Karpas-422 (cell line): ENCODE measurements around the gene BRAF. TPM values are rescaled to one million over a fixed set of nuclear protein-coding genes. Genes with fewer than 3 reads are reported as not detected.
"Not testable (repeated sequence)": the region's sequence is repeated elsewhere in the genome, so short reads cannot be mapped to it uniquely, and the experiment has no call there.

Source experiments
- DNase-seq: peaks from one replicate; pipeline ENCODE4 v3.0.0-alpha.2; 2015
- H2AFZ ChIP-seq: fragments of 200-600 bp; sonication (generic); 2 replicates; pipeline ENCODE4 v1.6.1; 2014; ENCODE audit warnings: antibody characterized with exemption, low read length, mixed read lengths
- H3K27ac ChIP-seq: fragments of 200-600 bp; sonication (generic); 2 replicates; pipeline ENCODE4 v1.5.1; 2014; ENCODE audit warnings: mild to moderate bottlenecking, low read length, moderate library complexity
- H3K27me3 ChIP-seq: fragments of 200-600 bp; sonication (generic); 2 replicates; pipeline ENCODE4 v1.6.1; 2014; ENCODE audit warnings: low read length, mixed read lengths
- H3K36me3 ChIP-seq: fragments of 200-600 bp; sonication (generic); 2 replicates; pipeline ENCODE4 v1.6.1; 2014; ENCODE audit warnings: low read length, mixed read lengths; ENCODE audit not compliant: insufficient read depth
- H3K4me1 ChIP-seq: fragments of 200-600 bp; sonication (generic); 2 replicates; pipeline ENCODE4 v1.6.1; 2014; ENCODE audit warnings: mild to moderate bottlenecking, low read length, mixed read lengths
- H3K4me2 ChIP-seq: fragments of 200-600 bp; sonication (generic); 2 replicates; pipeline ENCODE4 v1.6.1; 2014; ENCODE audit warnings: low read length, low read depth, mild to moderate bottlenecking; ENCODE audit not compliant: poor library complexity, severe bottlenecking
- H3K4me3 ChIP-seq: fragments of 200-600 bp; sonication (generic); 2 replicates; pipeline ENCODE4 v1.5.1; 2014; ENCODE audit warnings: mild to moderate bottlenecking, antibody characterized with exemption, low read length, mixed read lengths
- H3K79me2 ChIP-seq: fragments of 200-600 bp; sonication (generic); 2 replicates; pipeline ENCODE4 v1.6.1; 2014; ENCODE audit warnings: mild to moderate bottlenecking, low read length, mixed read lengths
- H3K9ac ChIP-seq: fragments of 200-600 bp; sonication (generic); 2 replicates; pipeline ENCODE4 v1.6.0; 2014; ENCODE audit warnings: low read length
- H3K9me2 ChIP-seq: fragments of 200-600 bp; sonication (generic), shearing (Covaris generic); replicated peaks from 2 replicates; pipeline ENCODE4 v1.6.0; 2014; ENCODE audit warnings: mild to moderate bottlenecking, low read length, moderate library complexity; ENCODE audit not compliant: insufficient read depth
- H3K9me3 ChIP-seq: fragments of 300-700, 200-600 bp; sonication (generic); 2 replicates; pipeline ENCODE4 v1.6.1; 2014; ENCODE audit warnings: low read length, mixed read lengths
- H4K20me1 ChIP-seq: fragments of 200-600 bp; sonication (generic); 2 replicates; pipeline ENCODE4 v1.6.1; 2014; ENCODE audit warnings: mild to moderate bottlenecking, antibody characterized with exemption, low read length, low read depth; ENCODE audit not compliant: insufficient read depth
- total RNA-seq: library from RNA; depleted of rRNA; stranded (reverse); fragments of >200 nt; shearing (Covaris generic); gene quantifications from 2 replicates; pipeline ENCODE4 v1.2.3, GENCODE V29; 2014; ENCODE audit warnings: low replicate concordance

The BRAF gene
- total RNA-seq, 1 experiment from 2014 or later, result 72.6 TPM

- H3K4me1 ChIP-seq, result peaks cover 32% of the 10 kb centered on the region
- DNase-seq, result no peak
- no peaks in the 10 kb centered on the region for H3K9me3 ChIP-seq
- peaks cover 14% of the 10 kb centered on the region; the same call in 1 of the 2 replicates for H4K20me1 ChIP-seq
- H3K27me3 ChIP-seq, result no peaks in the 10 kb centered on the region
- H3K9me2 ChIP-seq, result no peaks in the 10 kb centered on the region
- H3K27ac ChIP-seq, result no peak overlapping the region
- H3K79me2 ChIP-seq, result peaks cover 100% of the 10 kb centered on the region
- H2AFZ ChIP-seq, result no peak overlapping the region
- H3K36me3 ChIP-seq, result peaks cover 8% of the 10 kb centered on the region
- no peak overlapping the region for H3K4me2 ChIP-seq
- no peak overlapping the region for H3K4me3 ChIP-seq
- H3K9ac ChIP-seq, result no peak overlapping the region
Measured at GRCh38 chr7:140914083-140914482, 10.6 kb downstream of the BRAF start.

GRCh38 chr7:140913596-140913928 is 11.2 kb downstream of the BRAF start:
- not testable (repeated sequence) for H3K27ac ChIP-seq, H3K9me2 ChIP-seq, H3K9me3 ChIP-seq, H3K9ac ChIP-seq, H3K36me3 ChIP-seq, DNase-seq, H3K4me2 ChIP-seq, H3K27me3 ChIP-seq, H3K4me3 ChIP-seq, H2AFZ ChIP-seq
- Histone ChIP-seq H3K79me2 (peaks cover 100% of the 10 kb centered on the region), H3K4me1 (peaks cover 31% of the 10 kb centered on the region), H4K20me1 (peaks cover 14% of the 10 kb centered on the region; the same call in 1 of the 2 replicates)

- H3K4me1 ChIP-seq, result peaks cover 18% of the 10 kb centered on the region
- peaks cover 100% of the 10 kb centered on the region for H3K79me2 ChIP-seq
- no peaks in the 10 kb centered on the region for H3K9me2 ChIP-seq
- no peak overlapping the region for H3K9ac ChIP-seq
- no peak overlapping the region for H3K27ac ChIP-seq
- H3K4me3 ChIP-seq, result no peak overlapping the region
- H3K4me2 ChIP-seq, result no peak overlapping the region
- H3K36me3 ChIP-seq, result peaks cover 8% of the 10 kb centered on the region; the same call in 1 of the 2 replicates
- H4K20me1 ChIP-seq, result 0 out of 2 replicates have a peak, but pooled peaks cover 4% of the 10 kb centered on the region
- no peak for DNase-seq
- no peak overlapping the region for H2AFZ ChIP-seq
- no peaks in the 10 kb centered on the region for H3K27me3 ChIP-seq
- no peaks in the 10 kb centered on the region for H3K9me3 ChIP-seq
Measured at GRCh38 chr7:140911746-140912145, 13.0 kb downstream of the BRAF start.

- peaks cover 98% of the 10 kb centered on the region for H3K79me2 ChIP-seq
- H3K27ac ChIP-seq, result no peak overlapping the region
- 0 out of 2 replicates have a peak, but pooled peaks cover 4% of the 10 kb centered on the region for H4K20me1 ChIP-seq
- H3K4me1 ChIP-seq, result peaks cover 18% of the 10 kb centered on the region
- no peak overlapping the region for H3K9ac ChIP-seq
- no peaks in the 10 kb centered on the region for H3K27me3 ChIP-seq
- H3K9me3 ChIP-seq, result no peaks in the 10 kb centered on the region
- no peak overlapping the region for H3K4me2 ChIP-seq
- H3K36me3 ChIP-seq, result peaks cover 8% of the 10 kb centered on the region; the same call in 1 of the 2 replicates
- DNase-seq, result no peak
- no peak overlapping the region for H2AFZ ChIP-seq
- no peak overlapping the region for H3K4me3 ChIP-seq
- no peaks in the 10 kb centered on the region for H3K9me2 ChIP-seq
Measured at GRCh38 chr7:140909476-140910161, 15.1 kb downstream of the BRAF start.

- peaks cover 98% of the 10 kb centered on the region for H3K79me2 ChIP-seq
- no peak overlapping the region for H3K4me2 ChIP-seq
- 0 out of 2 replicates have a peak, but pooled peaks cover 4% of the 10 kb centered on the region for H4K20me1 ChIP-seq
Measured at GRCh38 chr7:140908361-140908760, 16.4 kb downstream of the BRAF start.

GRCh38 chr7:140903741-140904480 is 20.8 kb downstream of the BRAF start:
- Histone ChIP-seq H3K4me1 (0 out of 2 replicates have a peak, but pooled peaks cover 7% of the 10 kb centered on the region), H4K20me1 (no peaks in the 10 kb centered on the region; the same call in 1 of the 2 replicates), H3K4me3 (no peak overlapping the region), H3K9me3 (peaks cover 3% of the 10 kb centered on the region; the same call in 1 of the 2 replicates), H3K27ac (no peak overlapping the region), H3K36me3 (0 out of 2 replicates have a peak, but pooled peaks cover 6% of the 10 kb centered on the region), H3K27me3 (no peaks in the 10 kb centered on the region), H3K79me2 (peaks cover 98% of the 10 kb centered on the region), H2AFZ (no peak overlapping the region), H3K9me2 (no peaks in the 10 kb centered on the region), H3K9ac (no peak overlapping the region), H3K4me2 (no peak overlapping the region)
- DNase-seq, result no peak

More at GRCh38 chr7:140908361-140908760, 16.4 kb downstream of the BRAF start:
- no peaks in the 10 kb centered on the region for H3K27me3 ChIP-seq
- H3K27ac ChIP-seq, result no peak overlapping the region
- peaks cover 3% of the 10 kb centered on the region; the same call in 1 of the 2 replicates for H3K9me3 ChIP-seq
- H2AFZ ChIP-seq, result no peak overlapping the region
- H3K4me3 ChIP-seq, result no peak overlapping the region
- no peak overlapping the region for H3K9ac ChIP-seq
- H3K36me3 ChIP-seq, result peaks cover 14% of the 10 kb centered on the region; the same call in 1 of the 2 replicates
- H3K4me1 ChIP-seq, result peaks cover 13% of the 10 kb centered on the region
- H3K9me2 ChIP-seq, result no peaks in the 10 kb centered on the region
- DNase-seq, result no peak

GRCh38 chr7:140902303-140902953 is 22.3 kb downstream of the BRAF start:
- no peak overlapping the region for H3K4me3 ChIP-seq
- H3K4me1 ChIP-seq, result 0 out of 2 replicates have a peak, but pooled peaks cover 7% of the 10 kb centered on the region
- peaks cover 97% of the 10 kb centered on the region for H3K79me2 ChIP-seq
- H2AFZ ChIP-seq, result no peak overlapping the region
- H3K9me3 ChIP-seq, result peaks cover 3% of the 10 kb centered on the region; the same call in 1 of the 2 replicates
- H4K20me1 ChIP-seq, result no peaks in the 10 kb centered on the region; the same call in 1 of the 2 replicates
- H3K36me3 ChIP-seq, result 0 out of 2 replicates have a peak, but pooled peaks cover 6% of the 10 kb centered on the region
- DNase-seq, result no peak
- no peaks in the 10 kb centered on the region for H3K27me3 ChIP-seq
- H3K4me2 ChIP-seq, result no peak overlapping the region
- H3K9ac ChIP-seq, result no peak overlapping the region
- H3K9me2 ChIP-seq, result no peaks in the 10 kb centered on the region
- H3K27ac ChIP-seq, result no peak overlapping the region
